ENCODE results near the gene UPK3B. TPM values are rescaled to one million over a fixed set of nuclear protein-coding genes. Genes with fewer than 3 reads are reported as not detected.
"Not testable (repeated sequence)": the region's sequence is repeated elsewhere in the genome, so short reads cannot be mapped to it uniquely, and the experiment has no call there.

Gene UPK3B
- total RNA-seq, 2 experiments from 2014 or later: 0.65 TPM; not detected in 1

DNA sequence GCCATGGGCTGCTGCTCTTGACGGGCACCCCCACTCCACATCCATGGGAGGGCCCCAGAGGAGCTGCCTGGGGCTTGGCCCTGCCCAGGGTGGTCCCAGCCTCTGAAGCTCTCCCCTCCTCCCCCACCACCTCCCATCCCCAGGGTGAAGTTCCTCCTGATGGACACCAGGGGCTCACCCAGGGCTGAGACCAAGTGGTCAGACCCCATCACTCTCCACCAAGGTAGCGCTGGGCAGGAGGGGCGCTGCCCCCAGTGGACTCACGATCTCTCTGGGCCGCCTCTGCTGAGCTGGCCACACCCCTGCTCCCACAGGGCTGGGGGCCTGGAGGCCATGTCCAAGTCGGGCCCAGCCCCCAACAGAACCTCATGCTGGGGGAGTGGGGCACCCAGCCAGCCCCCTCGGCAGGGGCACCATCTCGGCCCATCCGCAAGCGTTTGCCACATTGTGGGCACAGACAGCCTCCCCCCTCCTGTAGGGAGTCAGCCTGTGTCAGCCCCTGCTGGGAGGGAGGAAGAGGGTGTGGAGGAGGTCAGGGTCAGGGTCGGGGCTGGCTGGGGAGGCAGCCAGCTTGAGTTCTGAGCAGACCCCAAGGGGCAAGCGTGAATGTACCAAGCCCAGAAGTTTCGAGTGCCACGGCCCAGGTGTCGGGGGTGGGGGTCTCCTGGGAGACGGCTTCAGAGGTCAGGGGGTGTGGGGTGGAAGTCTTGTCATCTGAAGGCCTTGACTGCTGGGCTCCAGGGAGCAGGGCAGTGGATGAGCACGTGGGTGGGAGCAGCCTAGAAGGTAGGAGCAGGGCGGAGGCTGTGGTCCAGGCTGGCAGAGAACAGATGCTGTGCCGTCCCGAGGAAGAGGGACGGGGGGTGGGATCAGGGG, 2.8 kb downstream of the UPK3B start:
- POLR2A ChIA-PET: no interaction called here
- CTCF ChIA-PET: no interaction called here

DNA sequence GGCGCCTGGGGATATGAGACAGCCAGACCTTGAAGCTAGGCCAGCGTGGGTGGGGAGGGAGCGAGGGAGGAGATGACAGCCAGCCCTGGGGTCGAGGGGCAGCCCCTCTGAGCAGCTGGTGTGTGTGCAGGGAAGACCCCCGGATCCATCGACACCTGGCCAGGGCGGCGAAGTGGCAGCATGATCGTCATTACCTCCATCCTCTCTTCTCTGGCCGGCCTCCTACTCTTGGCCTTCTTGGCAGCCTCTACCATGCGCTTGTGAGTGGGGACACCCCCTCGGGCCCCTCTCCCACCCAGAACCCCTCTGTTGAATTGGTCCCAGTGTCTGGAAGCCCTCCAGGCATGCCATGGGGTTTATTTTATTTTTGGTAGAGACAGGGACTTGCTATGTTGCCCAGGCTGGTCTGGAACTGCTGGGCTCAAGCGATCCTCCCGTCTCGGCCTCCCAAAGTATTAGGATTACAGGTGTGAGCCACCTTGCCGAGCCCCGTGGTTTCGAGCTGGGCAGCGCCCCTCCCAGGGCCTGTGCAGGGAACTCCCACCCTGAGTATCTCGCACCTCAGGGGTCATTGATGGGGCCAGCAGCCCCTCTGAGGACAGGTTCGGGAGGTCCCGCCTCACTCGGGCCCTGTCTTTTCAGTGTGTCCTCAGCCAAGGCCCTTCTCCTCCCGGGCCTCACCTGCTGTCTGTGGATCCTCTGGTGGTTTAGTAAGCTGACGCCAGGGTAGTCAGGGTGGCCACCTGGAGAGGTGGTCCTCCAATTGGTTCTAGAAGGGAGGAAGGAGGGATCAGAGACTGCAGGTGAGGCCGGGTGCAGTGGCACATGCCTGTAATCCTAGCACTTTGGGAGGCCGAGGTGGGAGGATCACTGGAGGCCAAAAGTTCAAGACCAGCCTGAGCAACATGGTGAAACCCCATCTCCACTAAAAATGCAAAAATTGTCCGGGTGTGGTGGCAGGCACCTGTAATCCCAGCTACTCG, 3.8 kb downstream of the UPK3B start:
- ChIA-PET POLR2A (no interaction called here), CTCF (no interaction called here)

DNA sequence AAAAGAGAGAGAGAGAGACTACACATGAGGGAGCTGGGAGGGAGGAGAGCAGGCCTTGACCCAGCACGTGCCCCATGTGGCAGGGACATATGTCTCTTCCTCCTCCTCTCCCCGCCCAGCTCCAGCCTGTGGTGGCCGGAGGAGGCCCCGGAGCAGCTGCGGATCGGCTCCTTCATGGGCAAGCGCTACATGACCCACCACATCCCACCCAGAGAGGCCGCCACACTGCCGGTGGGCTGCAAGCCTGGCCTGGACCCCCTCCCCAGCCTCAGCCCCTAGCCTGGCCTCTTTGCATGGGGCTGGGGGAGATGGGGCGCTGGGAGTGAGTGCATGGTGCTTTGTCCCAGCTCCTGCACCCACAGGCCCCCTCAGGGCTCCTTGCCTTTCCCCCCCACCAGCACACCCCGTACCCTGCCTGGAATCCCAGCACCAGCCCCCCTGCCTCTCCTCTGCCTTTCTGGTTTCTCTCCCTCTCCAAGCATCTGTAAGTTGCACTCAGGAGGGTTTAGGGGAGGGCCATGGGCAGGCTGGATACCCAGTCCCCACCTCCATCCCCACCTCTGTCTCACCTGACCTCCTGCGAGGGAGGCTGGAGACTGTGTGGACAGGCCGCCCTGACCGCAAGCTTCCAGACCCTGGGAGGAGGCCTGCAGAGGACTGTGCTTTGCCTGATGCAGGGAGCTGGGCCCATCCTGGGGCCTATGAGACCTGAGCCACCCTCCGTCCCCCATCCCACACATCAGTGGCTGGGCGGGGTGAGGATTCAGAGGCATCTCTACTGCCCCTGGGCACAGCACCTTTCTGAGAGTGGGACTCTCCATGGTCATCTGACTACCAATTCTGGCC, 4.8 kb downstream of the UPK3B start:
- CTCF ChIA-PET: no interaction called here
- POLR2A ChIA-PET: no interaction called here

DNA sequence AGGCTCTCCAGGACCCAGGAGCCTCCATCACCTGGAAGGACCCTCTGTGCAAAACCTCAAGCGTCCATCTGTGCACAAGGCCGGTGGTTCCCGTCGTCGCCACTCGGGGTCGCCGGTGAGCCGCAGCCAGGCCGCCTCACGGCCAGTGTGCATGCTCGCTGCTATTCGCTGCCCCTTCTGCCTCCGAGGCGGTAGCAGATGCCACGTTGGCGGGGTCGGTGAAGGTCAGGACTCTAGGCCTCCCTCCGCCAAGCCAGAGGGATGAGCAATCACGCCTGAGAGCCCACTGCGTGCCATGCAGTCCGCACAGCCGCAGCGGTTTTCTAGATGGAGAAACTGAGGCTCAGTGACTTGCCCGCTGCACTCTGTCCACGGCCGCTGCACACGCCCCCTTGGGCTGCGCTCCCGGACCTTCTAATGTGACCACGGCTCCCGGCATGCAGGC, 5.7 kb downstream of the UPK3B start:
- CTCF ChIA-PET: no interaction called here
- POLR2A ChIA-PET: no interaction called here

DNA sequence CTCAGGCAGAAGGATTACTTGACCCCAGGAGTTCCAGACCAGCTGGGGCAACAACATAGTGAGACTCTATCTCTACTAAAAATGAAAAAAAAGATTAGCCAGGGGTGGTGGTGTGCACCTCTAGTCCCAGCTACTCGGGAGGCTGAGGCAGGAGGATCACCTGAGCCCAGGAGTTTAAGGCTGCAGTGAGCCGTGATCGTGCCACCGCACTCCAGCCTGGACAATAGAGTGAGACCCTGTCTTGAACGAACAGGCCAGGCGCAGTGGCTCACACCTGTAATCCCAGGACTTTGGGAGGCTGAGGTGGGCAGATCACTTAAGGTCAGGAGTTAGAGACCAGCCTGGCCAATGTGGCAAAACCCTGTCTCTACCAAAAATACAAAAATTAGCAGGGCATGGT, 6.6 kb downstream of the UPK3B start:
- CTCF ChIA-PET, POLR2A ChIA-PET: not testable (repeated sequence)

DNA sequence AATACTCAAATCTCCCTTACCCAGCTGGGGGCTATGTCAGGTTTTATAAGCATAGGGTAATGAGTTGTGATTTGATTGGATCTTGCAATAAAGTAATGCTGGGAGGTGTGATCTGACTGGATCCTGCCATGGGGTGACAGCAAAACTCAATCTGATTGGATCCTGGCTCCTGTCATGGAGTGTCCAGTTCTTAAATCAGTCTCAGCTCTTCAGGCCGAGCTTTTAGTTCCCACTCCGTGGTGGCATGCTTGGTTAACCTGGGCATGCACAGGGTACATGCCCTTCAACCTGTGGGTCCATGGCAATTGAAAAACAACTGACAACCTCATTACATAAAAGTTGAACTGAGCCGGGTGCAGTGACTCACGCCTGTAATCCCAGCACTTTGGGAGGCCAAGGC, 15.8 kb downstream of the UPK3B start:
- POLR2A ChIA-PET, CTCF ChIA-PET: not testable (repeated sequence)

DNA sequence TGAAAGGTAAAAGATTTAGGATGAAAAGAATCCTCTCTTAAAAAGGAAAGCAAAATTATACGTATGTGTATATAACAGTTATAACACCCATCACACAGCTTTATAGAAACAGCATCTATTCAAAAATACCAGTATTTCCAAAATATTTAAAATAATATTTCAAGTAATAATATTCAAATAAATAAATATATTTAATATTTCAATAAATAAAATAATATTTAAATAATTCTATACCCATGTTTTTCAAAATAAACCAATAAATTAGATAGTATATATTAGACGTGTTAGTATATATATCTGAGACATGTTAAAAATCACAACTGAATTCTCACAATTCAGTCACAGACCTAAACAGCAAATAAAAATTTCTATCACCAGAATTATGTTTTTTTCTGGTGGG, 21.3 kb downstream of the UPK3B start:
- CTCF ChIA-PET, POLR2A ChIA-PET: not testable (repeated sequence)

DNA sequence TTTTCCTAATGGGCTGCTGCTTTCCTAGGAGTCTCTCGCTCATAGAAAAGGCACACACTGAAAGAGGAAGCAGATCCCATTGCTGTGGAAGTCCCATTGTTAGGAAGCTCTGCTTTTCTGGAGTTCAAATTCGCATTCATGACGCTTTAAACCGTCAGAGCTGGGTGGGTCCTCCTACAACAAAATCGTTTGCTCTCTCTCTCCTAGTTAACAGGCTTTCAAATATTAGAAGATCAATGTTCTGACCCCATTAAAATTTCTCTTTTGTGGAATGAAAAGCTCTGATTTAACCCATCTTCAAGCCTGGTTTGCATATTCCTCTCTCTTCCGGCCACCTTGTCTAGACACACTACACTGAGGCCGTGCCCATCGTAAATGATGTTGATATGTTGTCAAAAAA, 32.8 kb downstream of the UPK3B start, which contains the start of gene SPDYE16:
SPDYE16 (minus strand) TSS at position 101 of the 400 bp plus-strand sequence. CDS start 1,838 bp downstream, outside the sequence.
- CTCF ChIA-PET: not testable (repeated sequence)

DNA sequence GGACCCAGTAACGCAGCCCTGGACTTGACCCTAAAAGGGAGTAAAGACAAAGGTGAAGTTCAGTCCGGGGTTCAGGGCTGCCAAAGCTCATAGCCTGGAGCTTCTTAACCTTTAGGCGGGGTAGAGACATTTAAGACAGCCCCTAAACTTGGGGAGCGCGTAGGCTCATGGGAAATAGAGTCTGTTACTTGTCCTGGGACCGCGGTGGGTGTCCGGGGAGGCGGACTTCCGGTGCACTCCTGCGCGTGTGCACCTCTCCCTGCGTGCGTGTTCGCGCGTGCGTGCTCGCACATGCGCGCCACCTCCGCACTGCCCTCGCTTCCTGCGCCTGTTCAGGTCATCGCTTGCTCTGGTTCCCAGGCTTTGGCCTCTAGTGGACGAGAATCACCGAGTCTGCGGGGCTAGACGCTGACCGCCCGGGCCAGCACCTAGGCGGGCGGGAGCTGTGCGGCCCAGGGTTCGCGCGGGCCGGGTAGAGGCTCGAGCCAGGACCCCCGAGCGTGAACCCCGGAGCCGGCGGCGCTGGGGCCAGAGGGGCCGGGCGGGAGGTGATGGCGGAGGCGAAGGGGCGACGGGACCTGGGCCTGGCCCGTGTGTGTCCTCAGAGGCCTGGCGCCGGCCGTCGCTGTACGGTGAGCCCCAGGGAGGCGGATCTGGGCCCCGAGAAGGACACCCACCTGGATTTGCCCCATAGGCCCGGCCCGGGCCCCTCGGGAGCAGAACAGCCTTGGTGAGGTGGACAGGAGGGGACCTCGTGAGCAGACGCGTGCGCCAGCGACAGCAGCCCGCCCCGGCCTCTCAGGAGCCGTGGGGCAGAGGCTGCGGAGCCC, 38.9 kb downstream of the UPK3B start:
- CTCF ChIA-PET, POLR2A ChIA-PET: not testable (repeated sequence)

More for the DNA sequence above, 32.8 kb downstream of the UPK3B start, which contains the start of gene SPDYE16:
- POLR2A ChIA-PET: not testable (repeated sequence)

DNA sequence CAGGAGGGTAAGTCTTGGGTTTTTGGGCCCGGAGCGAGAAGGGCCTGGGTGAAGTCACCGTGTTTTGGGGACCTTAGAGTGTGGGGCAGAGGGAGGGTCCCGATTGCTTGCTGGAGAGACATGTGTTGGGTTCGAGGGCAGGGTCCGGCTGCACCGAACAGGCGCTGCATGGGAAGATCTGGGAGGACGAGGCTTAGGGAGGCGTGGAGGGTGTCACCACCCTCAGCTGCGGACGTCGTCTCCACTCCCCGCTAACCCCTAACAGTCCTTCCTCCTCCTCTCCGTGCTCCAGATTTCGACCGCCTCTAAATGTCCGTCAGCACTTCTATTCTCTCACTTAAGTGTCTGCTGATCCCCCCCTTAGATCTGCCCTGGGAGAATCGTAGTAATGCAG, 39.5 kb downstream of the UPK3B start:
- POLR2A ChIA-PET, CTCF ChIA-PET: not testable (repeated sequence)

DNA sequence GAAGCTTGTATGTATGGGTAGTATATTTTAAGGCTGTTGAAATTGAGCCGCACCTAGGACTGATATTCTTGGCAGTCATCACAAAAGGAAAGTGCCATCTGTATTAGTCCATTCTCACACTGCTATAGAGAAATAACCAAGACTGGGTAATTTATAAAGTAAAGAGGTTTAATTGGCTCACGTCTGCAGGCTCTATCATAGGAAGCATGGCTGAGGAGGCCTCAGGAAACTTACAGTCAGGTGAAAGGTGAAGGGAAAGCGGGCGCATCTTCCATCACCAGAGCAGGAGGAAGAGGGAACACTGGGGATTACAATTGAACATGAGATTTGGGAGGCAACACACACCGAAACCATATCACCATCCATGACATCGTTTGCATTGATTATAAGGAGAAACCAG, 41.6 kb downstream of the UPK3B start:
- POLR2A ChIA-PET, CTCF ChIA-PET: not testable (repeated sequence)

DNA sequence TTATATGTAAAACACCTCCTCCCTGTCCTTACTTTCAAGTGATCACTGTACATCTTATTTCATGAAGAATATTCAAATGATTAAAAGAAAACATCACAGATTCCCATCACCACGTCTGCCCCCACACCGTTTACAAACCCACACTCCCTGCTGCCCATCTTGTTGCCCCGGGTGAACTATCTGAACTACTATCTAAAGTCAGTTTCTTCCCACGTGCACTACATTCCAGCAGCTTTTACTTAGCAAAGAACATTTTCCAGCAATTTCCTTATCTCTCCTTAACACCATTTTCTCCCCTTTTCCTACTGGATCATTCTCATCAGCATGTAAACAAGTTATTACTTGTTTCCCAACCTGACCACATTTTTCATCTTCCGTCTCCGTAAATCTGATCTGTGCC, 49.3 kb downstream of the UPK3B start:
- POLR2A ChIA-PET: not testable (repeated sequence)

DNA sequence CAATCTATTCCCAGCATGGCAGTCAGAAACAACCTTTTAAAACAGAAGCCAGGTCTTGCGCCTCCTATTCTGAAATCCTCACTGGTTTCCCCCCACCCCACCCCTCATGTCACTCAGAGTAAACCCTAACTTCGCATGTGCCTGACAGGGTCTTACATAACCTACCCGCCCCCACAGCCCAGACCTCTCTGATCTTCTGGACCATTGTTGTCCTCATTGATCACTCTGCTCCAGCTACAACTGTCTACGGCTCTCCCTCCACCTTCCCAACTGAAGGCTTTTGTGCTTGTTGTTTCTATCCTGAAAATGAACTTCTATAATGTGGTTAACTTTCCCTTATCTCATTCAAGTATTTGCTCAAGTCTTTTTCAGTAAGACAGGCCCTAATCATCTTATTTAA, 49.8 kb downstream of the UPK3B start:
- CTCF ChIA-PET, POLR2A ChIA-PET: not testable (repeated sequence)

More for the DNA sequence above, 49.3 kb downstream of the UPK3B start:
- CTCF ChIA-PET: not testable (repeated sequence)

DNA sequence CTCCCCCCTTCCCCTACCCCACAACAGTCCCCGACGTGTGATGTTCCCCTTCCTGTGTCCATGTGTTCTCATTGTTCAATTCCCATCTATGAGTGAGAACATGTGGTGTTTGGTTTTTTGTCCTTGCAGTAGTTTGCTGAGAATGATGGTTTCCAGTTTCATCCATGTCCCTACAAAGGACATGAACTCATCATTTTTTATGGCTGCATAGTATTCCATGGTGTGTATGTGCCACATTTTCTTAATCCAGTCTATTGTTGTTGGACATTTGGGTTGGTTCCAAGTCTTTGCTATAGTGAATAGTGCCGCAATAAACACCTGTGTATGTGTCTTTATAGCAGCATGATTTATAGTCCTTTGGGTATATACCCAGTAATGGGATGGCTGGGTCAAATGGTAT, 51.0 kb downstream of the UPK3B start:
- POLR2A ChIA-PET, CTCF ChIA-PET: not testable (repeated sequence)

DNA sequence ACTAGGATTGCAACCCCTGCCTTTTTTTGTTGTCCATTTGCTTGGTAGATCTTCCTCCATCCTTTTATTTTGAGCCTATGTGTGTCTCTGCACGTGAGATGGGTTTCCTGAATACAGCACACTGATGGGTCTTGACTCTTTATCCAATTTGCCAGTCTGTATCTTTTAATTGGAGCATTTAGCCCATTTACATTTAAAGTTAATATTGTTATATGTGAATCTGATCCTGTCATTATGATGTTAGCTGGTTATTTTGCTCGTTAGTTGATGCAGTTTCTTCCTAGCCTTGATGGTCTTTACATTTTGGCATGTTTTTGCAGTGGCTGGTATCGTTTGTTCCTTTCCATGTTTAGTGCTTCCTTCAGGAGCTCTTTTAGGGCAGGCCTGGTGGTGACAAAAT, 54.6 kb downstream of the UPK3B start:
- CTCF ChIA-PET: not testable (repeated sequence)

More for the DNA sequence above, 54.6 kb downstream of the UPK3B start:
- POLR2A ChIA-PET: not testable (repeated sequence)
